ENCODE data around the gene APBB2.
A peak's percentile ranks its signal among the peaks of the same experiment; 100 is the strongest.

Gene APBB2

DNA sequence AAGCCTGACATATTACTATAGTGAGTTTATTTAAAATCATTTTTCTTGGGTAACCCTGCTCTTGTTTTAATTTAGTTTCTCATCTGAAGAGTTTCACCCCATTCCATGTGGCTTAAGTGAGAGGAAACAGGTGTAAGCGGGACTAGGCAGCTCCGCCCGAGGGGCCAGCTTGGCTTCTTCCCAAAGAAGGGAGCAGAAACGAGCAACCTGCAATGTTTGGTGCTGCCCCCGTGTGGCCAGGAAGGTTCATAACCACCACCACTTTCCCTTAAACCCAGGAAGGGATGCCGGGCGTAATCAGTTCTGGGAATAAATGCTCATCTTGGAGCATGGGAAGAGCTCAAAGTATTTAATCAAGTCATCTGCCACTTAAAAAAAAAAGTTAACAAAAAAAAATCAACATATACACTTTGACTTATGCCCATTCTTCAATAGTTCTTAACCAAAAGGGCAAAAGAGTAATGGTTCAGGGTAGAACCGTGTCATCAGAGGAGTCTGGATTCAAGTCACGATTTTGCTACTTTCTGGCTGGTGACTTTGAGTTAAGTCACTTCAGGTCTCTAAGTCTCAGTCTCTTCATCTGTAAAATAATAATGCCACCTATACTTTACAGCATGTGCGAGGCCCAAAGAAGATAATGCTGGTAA, 316.7 kb downstream of the APBB2 start:
- DNase-seq (ENCODE audit: low read depth) = peak; percentile 60

DNA sequence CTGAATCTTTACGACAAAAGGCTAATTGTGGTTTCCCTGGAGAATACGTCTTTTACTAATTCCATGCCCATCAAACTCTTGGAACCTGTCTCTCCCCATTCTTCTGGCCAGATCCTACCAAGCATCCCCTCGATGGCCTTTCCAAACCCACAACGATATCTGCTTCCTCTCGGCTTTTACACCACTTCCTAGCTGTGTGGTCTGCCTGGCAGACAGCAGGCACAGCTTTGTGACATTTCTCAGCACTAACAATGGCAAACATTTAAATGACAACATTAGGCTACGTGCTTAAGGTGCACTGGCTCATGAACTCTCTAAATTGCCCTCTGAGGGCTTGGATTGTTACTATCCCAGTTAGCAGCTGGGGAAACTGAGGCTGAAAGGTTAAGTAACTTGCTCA, 323.6 kb downstream of the APBB2 start:
- no peak for DNase-seq (ENCODE audit: low read depth)

DNA sequence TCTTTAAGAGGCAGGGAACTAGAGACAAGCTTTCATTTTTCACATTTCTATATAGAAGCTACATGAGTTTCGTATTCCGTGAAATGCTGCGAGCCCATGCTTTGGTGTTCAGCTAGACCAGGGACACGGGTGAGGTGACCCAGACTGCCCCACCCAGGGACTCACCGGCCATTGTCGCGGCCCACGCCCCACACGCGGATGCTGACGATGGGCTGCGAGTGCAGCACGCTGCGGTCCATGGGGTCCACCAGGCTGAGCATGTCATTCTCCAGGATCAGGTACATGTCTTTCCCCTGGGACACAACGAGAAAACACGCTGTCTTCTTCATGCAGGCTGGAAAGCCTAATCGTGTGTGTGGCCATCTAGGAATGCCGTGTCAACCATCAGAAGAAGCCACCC, 324.1 kb downstream of the APBB2 start:
- no peak for DNase-seq (ENCODE audit: low read depth)

DNA sequence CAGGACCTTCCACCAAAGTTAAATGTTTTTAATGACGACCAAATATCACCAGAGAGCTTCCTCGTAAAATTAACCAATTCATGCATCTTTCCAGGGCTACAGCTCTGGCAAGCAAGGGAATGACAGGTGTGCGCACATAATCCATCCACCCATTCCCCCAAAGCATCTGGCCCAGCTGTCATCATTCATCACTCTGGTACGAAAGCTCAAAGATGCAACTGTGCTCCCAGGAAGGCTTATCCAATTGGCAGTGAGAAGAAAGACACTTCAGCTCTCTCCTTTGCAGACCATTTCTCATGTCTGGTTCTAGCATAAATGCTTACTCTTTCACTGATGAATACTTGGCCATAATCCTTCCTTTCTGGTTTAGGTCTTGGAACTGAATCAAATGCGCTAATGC, 325.4 kb downstream of the APBB2 start:
- no peak for DNase-seq (ENCODE audit: low read depth)

DNA sequence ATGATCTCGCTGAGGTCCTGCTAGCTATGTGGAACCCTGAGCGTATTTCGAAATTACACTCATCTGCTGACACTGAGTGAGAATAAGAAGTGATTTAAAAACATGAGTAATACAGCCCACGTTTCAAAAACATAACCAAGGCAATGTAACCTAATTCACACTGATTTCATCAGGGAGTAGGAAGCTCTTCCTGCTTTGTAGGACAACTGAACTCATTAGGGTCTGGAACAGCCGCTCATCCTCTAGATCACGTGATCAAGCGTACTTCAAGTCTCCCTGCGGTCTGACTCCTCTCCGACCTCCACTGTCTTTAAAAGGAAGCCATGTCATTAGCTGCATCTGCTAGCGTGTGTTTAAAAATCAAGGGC, 326.6 kb downstream of the APBB2 start:
- no peak for DNase-seq (ENCODE audit: low read depth)

DNA sequence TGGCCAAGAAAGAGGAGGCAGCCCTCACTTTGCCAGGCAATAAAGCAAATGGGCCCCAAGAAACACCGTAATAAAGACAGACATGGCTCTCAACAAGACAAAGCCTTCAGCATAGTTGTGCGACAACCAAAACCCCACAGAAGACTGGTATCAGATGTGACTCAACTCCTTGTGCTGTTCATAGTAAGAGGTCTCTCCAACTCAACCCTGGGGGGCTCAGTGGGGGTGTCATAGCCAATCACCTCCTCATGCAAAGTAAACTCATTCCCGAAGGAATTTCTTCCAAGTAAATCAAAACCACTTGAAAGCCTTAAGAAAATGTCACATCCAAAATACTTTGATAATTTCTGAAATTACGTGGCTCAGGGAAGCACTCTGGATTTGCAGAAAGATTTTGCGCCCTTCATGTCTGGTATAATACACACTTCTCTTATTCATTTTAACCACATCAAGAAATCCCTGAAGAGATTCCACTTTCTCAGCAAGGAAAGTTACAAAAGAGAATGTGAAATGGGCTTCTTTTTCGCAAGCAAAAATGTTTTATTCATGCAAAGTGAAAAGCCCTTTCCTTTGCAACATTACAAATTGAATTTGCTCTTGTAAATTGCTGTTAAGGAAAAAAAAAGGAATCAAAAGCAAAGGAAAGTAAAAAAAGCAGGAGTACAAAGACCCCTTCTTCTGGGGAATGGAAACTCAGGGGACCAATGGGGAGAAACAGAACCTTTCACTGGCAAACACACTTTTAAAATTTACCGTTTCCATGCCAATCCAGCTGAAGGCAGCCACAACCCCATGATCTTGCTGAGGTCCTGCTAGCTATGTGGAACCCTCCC, 327.2 kb downstream of the APBB2 start:
- no peak for DNase-seq (ENCODE audit: low read depth)

DNA sequence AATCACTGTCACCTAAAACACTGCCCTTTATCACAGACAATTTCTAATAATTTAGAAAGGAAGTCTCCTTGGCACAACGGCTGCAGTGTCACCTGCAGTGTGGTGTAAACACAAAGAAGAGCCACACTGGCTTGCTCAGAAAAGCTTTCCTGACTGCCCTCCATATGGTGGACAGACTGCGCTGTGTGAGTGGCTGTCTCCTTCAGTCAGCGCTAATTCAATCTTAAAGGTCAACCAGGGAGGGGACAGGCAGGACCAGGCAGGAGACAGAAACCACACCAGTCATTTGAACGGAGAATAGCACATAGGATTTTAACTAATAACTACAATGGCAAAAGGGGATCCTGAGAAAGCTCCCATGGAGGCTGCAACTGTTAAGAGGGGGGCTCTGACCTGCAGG, 332.5 kb downstream of the APBB2 start:
- no peak for DNase-seq (ENCODE audit: low read depth)

DNA sequence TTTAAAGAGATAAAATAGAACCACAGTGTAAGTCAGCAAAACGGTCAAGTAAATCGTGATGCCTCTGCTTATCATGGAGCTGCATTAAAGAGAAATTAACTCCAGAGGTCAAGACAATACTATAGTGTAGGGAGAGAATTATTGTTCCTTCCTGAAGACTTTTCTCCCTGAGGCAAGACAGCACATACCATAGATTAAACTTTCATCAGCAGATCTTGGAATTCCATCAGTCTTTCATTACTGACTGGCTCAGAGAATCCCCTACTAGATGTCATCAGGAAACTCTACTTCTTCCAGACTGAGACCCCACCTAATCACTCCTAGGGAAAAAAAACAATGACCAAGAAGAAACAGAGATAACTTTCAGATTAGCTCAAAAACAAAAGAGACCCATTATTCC, 333.2 kb downstream of the APBB2 start:
- DNase-seq (ENCODE audit: low read depth) = no peak

DNA sequence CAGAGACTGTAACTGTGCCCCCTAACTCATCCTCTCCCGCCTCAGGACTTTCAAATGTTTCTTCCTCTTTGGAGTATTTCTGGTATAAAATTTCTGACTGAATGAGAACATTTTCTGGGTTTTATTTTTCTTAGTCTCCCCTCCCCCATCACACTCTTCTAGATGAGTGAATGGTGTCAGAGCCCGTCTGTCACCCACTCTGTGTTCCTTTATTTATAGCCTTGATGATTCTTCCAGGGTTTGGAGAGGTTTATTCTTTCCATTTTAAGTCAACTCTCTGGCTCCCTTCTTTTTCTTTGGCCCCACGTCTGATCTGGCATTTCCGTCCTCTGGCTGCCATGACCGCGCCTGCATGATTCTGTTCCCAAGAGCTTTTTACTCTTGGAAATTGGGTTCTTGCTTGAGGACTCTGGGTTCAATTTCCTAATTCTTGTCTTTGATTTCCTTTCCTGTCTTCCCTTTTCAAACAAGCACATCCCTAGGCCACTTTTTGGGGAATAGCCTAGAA, 335.7 kb downstream of the APBB2 start:
- DNase-seq (ENCODE audit: low read depth) = no peak

DNA sequence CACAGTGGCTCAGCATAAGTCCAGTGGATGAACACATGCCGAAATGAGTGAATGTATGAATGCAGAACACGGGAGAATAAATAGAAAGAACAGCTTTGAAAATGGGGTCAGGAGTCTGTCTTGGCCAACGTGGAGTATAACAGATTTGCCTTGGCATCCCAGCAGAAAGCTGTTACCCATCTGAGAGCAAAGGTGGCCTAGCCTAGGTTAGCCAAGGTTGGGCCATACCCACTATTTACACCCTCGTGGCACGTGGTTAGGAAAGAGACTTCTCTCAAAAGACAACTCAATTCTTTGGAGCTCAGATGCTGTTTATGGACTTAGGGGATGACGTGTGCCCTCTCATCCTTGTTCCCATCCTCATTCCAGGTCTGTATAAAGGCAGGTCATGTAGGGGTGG, 337.3 kb downstream of the APBB2 start:
- no peak for DNase-seq (ENCODE audit: low read depth)

DNA sequence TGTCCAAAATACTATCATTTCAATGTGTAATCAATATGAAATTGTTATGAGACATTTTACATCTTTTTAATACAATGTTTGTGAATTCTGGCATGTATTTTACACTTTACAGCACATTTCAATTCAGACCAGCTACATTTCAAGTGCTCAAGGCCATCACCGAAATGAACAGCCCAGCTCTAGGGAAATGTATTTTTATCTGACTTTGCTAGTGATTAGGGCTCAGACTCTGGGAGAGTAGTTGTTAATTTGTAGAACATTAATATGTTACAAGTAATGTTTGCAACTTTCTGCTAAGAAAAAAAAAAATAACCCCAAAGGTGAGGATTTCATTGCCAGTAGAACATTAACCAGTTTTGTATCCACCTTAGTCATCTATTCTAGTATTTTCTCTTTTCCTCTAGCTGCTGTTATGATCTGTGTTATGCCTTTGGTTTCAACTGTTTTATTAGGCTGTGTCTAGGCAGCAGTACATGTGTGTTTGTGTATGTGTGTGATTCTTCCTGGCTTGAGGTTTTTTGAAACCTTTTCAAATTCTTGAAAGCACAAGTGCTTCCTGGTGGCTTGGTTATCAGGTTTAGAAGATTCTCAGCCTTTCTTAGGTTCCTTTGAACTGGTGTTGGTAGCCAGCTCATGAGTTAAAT, 338.7 kb downstream of the APBB2 start:
- no peak for DNase-seq (ENCODE audit: low read depth)

DNA sequence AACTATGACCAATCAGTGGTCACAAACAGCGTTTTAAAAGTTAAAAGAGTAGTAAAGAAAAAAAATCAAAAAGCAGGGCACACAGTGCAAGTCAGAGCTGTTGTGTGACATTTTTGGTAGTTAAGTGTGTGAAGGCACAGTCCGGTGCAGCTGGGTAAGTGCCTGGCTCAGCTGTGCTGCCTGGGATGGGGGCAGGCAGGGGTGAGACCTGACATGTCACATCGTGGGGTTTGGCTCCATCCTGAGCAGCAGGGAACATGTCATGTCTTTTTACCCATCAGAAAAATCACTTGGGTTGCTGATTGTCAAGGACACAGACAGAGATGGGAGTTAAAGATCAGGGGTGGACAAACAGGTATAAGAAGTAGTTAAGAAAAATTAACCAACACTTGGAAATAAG, 339.4 kb downstream of the APBB2 start:
- no peak for DNase-seq (ENCODE audit: low read depth)

DNA sequence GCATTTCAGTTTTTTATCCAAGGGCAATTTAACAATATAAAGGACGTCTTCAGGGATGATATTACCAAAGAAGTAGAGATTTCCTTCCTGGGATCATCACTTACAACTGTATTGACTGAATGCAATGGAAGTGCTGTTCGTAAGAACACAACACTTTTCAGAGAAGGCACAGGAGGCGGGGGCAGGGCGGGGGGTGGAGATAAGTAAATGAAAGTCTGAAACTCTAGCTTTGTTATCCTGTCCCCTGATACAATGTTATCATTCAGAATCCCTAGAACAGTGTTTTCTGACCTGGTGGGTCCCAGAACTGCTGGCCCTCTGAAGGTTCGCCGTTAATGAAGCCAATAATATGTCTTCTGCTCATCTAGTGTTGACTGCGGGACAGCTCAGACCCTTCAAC, 340.0 kb downstream of the APBB2 start:
- DNase-seq (ENCODE audit: low read depth) = no peak

DNA sequence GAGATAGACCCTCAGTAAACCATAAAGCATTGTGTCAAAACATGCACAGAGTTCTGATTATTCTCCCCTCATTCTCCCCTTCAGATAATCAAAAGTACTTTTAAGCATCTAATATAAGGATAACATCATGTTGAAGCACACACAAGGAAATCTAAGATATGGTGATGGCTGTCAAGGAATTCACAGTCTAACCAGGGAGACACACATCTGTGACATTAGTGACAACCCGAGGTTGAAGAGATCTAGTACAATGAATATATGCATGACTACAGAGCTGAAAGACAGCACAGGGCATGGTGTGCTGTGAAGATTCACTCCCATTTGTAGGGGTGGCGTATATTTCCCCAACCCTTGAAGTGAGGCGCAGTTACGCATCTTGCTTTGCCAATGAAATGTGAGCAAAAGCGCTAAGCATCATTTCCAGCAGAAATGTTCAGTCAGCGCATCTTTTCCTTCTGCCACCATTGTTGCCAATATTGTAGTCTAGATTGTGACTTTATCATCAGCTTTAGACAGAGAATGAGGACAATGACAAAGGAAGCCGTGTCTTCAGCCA, 342.6 kb downstream of the APBB2 start:
- DNase-seq (ENCODE audit: low read depth) = no peak

DNA sequence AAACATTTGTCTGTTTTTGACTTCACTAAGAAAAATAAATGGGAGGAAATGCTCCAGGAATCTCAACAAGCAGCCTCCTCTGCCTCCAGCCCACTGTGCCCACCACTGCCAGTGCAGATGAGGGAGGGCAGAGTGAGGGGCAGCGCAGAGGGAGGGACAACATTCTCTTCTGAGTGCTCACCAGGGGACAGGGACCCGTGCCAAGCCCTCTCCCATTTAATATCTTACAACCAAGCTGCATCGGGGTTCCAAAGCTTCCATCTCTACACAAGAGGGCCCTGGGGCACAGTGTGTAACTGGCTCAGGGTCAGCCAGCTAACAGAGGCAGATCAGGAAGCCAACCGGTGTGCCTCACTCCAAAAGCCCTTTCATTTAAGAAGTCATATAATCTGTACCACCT, 344.2 kb downstream of the APBB2 start:
- DNase-seq (ENCODE audit: low read depth) = no peak

DNA sequence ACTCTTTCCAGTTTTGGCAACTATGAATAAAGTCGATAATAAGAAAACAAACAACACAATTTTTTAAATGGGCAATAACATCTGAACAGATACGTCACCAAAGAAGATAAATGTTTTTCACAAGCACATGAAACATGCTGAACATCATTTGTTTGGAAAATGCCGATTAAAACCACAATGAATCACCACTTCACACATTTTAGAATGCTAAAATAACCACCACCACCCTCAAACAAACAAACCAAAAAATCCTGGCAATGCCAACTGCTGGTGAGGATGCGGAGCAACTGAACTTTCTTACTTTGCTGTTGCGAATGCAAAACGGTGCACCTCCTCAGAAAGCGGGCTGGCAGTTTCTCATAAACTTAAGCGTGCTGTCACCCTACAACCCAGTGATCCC, 348.6 kb downstream of the APBB2 start:
- DNase-seq (ENCODE audit: low read depth) = no peak

DNA sequence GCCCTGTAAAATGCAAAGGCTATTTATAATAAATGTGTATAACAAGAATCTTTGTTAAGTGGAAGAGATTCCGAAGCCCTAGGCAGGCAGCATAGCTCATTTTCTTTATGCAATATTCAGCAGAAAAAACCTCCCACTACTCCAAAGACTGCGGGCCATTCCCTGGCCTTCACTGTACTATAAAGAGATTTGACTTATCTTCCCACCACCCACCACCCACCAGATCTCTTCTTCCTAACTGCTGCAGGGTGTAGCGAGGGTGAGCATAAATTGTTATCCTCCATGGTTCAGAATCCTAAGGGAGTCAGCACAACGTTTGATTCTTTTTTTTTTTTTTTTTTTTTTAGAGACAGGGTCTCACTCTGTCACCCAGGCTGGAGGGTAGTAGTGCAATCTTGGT, 349.8 kb downstream of the APBB2 start:
- DNase-seq (ENCODE audit: low read depth) = no peak

DNA sequence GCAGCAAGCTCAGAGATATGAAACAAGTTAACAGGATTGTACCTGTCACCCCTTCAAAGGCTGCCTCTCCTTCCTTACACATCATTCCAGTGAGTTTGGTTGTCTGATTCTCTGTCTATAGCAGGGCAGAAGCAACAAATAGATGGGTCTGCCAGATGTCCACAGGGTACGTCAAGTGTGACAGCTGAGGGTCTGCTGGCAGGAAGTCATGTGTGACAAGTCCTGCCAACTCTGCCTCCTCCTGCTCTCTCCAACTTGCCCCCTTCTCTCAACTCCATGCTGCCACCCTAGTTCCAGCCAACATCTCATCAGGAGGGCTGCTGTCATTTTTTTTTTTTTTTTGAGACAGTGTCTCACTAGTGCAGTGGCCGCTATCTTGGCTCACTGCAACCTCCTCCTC, 355.4 kb downstream of the APBB2 start:
- DNase-seq (ENCODE audit: low read depth) = no peak

DNA sequence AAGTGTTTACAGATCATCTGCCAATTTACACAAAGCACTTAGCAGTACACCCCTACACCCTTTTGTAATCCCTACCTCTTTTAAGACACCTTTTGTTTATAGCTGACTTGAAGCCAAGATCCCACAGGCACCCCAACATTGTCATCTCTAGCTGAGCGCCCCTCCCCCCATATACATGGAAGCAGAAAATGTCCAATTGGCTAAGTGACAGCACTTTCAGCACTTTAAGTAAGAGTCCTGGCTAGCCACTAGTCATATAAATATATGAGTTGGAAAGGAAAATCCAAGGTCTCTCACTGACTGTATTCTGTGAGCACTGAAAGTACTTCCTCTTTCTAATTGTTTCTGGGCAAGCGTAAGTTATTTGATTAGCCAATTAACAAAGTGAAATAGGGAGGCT, 356.4 kb downstream of the APBB2 start:
- no peak for DNase-seq (ENCODE audit: low read depth)

DNA sequence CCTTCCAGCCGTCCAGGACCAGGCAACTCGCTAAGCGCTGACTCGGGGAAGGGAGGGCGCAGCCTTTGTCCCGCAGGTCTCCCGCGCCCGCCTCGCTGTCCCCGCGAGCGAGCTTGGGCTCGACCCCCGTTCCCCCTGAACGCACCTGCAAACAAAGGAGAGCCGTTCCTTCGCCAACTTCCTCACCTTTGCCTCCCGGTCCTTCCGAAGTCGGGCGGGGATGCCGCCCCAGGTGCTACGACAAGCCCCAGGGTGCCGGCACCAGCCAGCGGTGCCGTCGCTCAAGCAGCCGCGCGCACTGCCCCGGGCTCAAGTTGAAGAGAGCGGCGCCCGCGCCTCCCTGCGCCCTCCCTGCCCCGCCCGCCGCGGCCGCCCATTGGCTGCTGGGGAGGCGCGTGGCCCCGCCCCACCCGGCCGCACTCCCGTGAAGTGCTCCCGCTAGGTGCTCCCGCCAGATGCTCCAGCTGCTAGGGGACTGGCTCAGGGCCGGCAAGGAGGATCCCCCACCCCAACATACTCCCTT, 357.4 kb downstream of the APBB2 start:
- peak; percentile 48 for DNase-seq (ENCODE audit: low read depth)

DNA sequence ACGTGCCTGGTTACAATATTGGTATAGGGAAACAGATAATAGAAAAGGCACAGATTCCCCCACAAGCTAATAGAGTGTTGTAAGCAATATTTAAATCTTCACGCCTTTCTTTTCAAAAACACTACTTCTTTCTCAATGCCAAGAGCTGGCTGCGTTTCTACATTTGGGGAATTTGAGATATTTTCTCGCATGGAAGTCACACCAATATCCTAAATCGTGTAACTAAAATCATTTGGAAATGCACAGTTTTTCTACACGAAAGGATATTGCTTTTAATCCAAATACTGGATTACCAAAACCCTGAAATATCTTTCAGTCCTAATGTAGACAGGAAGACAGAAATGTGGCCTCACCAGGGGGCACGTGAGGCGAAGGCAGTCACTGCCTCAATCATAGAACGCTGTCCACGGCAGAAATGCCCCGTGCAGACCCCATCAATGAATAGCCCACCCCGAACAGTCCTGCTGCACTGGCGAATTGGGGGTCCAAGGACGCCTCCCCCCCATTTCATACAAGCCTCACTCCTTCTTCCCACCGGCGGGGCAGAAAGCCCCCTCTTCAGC, 358.0 kb downstream of the APBB2 start:
- no peak for DNase-seq (ENCODE audit: low read depth)

DNA sequence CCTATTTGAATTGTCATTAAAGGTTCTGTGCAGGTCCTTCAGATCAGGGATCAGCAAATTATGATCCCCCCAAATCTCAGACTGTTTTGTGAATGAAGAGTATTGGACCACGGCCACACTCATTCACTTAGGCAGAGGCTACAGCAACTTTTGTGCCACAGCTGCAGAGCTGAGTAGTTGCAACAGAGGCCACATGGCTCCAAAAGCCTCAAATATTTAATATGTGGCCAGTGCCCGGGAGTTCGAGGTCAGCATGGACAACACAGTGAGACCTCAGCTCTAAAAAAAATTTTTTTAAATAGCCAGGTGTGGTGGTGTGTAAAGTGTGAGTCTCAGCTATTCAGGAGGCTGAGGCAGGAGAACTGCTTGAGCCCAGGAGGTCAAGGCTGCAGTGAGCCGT, 363.8 kb downstream of the APBB2 start:
- no peak for DNase-seq (ENCODE audit: low read depth)

Data from activated T-cell treated with anti-CD3 and anti-CD28 coated beads for 24 hours (primary cell).